ENCODE data around the gene PSMD9.
"Not testable (repeated sequence)": the region's sequence is repeated elsewhere in the genome, so short reads cannot be mapped to it uniquely, and the experiment has no call there.

Gene PSMD9, protein sequence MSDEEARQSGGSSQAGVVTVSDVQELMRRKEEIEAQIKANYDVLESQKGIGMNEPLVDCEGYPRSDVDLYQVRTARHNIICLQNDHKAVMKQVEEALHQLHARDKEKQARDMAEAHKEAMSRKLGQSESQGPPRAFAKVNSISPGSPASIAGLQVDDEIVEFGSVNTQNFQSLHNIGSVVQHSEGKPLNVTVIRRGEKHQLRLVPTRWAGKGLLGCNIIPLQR

DNA sequence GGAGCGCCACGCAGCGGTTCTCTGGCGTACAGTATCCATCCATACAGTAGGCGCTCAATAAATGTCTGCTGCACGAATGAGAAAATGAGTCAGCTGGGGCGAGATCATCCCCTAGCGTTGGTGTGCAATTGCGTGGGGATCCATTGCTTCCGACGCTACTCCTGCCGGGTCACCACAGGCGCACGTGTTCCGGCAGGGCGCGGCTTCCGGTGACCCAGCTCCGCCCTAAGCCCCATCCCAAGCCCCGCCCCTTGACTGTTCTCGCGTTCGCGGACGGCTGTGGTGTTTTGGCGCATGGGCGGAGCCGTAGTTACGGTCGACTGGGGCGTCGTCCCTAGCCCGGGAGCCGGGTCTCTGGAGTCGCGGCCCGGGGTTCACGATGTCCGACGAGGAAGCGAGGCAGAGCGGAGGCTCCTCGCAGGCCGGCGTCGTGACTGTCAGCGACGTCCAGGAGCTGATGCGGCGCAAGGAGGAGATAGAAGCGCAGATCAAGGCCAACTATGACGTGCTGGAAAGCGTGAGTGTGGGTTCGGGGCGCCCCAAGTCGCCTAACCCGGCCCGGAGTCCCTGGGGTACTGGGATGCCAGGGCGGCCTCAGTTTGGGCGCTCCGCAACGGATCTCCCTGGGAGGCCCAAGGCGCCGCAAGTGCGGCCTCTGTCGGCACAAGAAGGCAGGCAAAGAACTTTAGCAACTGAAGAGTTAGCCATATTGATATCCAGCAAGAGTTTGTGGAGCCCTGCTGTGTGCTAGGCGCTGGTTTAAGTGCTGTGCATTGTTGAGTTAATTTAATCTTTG, at the start of gene PSMD9:
PSMD9 (plus strand) TSS at position 313 of the 796 bp plus-strand sequence; CDS start at position 380, 67 bp downstream.
- DNase-seq (ENCODE audit: low read depth in 3 of 3), result peak; percentile 98 to 100 (median 98)

DNA sequence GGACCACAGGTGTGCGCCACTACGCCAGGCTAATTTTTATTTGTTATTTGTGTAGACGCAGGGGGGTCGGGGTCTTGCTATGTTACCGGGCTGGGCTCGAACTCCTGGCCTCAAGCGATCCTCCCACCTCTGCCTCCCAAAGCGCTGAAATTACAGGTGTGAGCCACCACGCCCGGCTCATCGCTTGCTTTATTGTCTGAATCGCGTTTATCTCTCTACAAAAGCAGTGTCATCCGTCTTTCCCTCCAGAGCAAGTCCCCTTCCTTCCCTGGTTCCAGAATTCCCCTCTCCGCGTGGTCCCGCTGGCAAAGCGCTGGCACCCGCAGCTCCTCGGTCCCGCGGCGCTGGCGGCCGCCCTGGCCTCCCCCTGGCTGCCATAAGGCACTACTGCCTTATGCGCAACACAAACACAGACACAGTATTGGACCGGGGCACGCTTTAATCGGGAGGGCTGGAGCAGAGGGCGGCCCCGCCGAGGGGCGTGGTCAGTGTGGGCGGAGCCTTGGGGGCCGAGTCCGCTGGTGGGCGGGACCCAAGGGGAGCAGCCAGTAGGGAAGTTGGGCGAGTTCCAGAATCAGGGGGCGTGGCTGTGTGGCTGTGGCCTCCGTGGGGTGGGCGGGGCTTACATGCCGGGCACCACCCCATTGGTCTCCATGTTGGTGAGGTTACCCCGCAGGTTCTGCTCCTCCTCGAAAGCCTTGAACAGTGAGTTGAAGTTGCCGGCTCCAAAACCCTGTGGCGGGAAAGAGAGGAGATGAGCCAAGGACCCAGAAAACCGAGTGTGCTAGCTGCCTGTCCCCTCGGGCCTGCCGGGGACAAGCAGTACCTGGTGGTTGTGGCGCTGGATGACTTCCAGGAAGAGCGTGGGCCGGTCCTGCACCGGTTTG, 49.2 kb upstream of the PSMD9 start:
- DNase-seq (ENCODE audit: low read depth in 3 of 3), result peak; percentile 99 to 100 (median 99)

DNA sequence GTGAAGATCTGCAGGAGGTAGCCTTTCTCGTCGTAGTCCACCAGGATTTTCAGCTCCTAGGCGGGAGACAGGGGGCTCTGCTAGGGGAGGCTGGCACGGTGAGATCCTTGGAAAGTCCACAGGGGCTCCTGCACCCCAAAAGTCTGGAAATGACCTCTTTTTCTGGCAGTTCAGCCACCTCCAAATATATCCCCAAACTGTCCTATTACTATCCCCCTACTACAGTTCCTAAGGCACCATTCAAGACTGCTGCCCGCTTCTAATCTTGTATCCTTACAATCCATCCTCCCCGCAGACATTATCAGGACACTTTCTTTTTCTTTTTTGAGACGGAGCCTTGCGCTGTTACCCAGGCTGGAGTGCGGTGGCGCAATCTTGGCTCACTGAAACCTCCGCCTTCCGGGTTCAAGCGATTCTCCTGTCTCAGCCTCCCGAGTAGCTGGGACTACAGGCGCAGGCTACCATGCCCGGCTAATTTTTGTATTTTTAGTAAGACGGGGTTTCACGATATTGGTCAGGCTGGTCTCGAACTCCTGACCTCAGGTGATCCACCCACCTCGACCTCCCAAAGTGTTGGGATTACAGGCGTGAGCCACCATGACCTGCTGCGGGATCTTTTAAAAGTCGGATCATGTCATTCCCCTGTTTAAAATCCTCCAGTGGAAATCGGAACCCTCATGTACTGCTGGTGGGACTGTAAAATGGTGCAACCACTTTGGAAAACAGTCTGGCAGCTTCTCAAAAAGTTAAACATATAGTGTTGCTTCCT, 48.4 kb upstream of the PSMD9 start:
- DNase-seq (ENCODE audit: low read depth in 3 of 3), result no peak

DNA sequence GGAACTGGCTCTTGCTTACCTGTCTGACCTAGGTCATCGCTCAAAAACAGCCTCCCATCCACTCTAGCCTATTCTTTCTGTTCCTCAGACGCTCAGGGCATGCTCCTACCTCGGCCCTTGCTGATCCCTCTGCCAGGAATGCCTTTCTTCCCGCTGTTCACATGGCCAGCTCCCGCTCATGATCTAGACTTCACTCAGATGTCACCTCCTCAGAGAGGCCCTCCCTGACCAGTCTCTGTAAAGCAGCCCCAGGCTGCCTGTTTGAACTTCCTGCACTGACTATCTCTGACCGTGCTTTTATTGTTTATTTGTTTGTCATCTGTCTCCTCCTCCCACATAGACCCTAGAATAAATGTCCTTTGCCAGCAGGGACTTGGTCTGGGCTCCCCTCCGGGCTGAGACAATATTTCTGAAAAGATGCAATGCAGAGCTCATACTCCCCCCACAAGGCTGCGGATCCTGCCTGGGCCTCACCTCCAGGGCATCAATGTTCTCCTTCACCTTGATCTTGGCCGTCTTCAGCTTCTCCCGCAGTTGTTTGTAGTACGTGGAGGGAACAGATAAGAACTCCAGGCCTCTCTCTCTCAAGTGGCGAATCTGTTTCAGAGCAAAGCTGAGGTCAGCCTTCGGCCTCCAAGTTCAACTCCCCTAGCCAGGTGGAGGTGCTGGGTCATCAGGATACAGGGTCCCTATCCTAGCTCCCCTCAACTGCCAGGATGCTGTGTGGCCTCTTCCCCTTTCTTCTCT, 45.2 kb upstream of the PSMD9 start:
- DNase-seq (ENCODE audit: low read depth in 3 of 3), result no peak

DNA sequence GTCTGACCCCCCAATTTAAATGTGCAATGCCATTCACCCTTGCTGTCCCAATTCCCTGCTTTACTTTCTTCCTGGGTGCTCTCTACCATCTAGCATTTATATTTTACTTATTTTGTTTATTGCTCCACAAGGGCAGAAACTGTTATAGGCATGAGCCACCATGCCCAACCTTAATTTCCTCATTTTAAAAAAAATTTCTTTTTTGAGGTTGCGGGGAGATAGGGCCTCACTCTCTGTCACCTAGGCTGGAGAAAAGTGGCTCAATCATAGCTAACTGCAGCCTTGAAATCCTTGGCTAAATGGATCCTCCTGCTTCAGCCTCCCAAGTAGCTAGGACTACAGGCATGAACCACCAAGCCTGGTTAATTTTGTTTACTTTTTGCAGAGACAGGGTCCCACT, 42.9 kb upstream of the PSMD9 start:
- DNase-seq (ENCODE audit: low read depth in 3 of 3), result no peak

DNA sequence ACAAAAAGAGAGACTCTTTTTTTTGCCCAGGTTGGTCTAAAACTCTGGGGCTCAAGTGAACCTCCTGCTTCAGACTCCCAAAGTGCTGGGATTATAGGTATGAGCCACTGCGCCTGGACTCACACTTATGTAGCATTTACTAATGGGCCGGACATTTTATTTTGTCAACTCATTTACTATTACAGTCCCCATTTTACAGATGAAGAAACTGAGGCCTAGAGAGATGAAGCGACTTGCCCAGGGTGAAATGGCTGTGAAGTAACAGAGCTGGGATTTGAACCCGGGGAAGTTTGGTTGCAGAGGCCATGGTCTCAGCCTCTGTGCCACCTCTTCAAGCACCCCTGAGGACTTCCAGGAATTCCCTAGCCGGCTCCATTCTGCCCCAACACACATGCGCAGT, 39.4 kb upstream of the PSMD9 start:
- DNase-seq (ENCODE audit: low read depth in 3 of 3), result no peak

DNA sequence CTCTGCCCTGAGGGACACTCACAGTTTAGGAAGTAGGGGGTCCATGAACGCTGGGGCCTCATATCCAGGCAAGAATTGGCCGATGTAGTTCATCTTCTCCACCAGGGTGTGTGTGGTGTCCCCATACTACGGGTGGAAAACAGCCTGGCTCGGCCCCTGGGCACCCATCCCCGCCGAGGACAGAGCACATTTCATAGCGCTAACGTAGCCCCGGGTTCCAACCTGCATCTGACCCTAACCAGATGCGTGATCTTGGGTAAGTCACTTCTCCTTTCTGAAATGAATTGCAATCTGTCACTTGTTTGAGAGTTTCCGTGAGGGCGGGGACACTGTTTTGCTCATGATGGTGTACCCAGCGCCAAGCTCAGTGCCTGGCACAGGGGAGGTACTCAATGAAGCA, 38.9 kb upstream of the PSMD9 start:
- DNase-seq (ENCODE audit: low read depth in 3 of 3), result no peak

DNA sequence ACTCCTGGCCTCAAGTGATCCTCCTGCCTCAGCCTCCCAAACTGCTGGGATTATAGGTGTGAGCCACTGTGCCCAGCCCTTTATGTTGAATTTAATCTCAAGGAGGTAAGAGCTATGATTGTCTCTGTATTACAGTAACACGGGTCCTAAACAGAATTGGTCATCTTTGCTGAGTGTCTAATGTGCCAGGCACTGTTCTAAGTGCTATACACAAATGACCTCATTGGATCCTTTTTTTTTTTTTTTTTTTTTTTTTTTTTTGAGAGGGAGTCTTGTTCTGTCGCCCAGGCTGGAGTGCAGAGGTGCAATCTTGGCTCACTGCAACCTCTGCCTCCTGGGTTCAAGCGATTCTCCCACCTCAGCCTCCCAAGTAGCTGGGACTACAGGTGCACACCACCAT, 36.2 kb upstream of the PSMD9 start:
- DNase-seq (ENCODE audit: low read depth in 3 of 3), result not testable (repeated sequence)

DNA sequence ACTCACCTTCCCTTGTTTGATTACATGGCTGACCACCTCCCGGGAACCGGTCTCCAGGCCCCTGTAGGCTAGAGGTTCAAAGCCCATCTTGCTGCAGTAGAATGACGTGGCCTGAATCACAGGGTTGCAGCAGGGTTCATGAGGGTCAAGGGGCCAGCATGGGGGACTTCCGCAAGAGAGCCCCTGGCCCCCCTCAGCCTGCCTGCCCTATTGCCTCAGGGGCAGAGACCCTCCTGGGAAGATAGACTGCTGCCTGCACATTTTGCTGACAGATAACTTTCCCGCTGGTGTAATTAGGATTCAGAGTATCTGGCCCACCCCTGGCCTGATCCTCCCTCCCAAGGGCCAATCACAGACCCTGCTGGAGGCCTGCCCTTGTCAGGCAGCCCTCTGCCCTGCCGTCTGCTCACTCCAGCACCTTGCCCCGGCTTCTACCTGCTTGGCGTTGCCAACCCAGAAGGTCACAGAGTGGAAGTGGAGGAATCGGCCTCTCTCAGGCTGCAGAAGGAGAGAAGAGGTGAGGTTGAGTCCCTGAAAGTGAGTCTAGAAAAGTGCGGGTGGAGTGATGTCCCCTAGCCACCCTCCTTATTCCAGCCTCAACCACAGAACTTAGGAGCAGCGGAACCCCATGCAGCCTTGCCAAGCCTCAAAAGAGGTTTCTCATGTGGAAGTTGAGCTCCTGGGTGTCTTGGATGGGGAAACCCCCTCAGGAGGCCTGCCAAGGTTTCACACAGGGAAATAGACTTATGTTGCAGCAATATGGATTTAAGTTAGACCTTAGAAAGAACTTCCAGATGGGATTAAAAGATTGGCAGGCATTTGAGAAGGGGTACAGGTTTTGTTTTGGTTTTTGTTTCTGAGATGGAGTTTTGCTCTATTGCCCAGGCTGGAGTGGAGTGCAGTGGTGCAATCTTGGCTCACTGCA, 31.0 kb upstream of the PSMD9 start:
- no peak for DNase-seq (ENCODE audit: low read depth in 3 of 3)

DNA sequence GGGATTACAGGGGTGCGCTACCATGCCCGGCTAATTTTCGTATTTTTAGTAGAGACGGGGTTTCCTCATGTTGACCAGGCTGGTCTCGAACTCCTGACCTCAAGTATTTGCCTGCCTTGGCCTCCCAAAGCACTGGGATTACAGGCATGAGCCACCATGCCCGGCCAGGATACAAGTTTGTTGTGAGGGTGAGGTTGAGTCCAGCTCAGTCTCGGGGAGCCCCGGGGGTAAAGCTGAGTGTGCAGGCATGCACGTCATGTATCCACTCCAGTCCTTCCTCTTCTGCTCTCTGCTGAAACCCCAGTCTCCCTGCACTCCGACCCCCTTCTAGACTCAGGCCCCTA, 30.3 kb upstream of the PSMD9 start:
- no peak for DNase-seq (ENCODE audit: low read depth in 3 of 3)

DNA sequence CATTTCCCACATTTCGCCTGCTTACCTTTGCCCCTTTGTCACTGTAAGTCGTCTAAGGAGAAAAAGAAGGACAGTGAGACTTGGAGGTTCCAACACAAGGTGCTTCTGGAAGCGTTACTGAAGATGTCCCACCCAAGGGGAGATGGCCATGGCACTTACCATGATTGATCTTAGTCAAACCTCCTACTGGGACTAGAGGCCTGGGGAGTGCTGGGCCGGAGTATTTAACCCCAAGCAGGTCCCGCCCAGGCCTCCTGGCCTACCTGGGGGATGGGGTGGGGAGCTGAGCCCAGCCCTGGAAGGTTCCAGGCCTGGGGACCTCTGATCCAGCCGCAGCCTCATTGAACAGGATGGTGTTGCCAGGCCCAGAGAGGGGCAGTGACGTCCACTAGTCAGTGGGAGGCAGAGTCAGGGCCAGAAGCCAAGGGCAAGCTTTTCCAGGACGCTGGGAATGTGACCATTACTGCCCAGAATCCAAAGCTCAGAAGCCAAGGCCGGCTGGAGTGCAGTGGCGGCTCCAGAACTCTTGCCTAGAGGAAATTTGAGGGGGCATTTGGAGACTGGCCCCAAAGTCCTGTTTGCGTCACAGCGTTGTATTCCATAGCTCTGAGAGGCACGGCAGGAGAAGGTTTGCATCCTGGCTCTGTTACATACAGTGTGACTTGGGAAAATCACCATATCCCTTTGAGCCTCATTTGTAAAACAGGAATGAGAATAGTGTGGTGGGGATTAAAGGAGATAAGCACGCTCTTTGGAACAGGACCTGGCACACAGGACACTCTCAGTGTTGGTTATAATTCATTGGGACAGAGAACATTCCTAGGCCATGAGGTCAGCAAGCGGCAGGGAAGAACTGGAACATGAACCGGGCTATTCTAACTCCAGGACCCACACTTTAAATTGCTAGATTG, 29.7 kb upstream of the PSMD9 start, which contains the start of gene HPD:
HPD (minus strand) TSS at position 198 of the 911 bp plus-strand sequence; CDS start at position 162, 36 bp downstream.
- no peak for DNase-seq (ENCODE audit: low read depth in 3 of 3)

DNA sequence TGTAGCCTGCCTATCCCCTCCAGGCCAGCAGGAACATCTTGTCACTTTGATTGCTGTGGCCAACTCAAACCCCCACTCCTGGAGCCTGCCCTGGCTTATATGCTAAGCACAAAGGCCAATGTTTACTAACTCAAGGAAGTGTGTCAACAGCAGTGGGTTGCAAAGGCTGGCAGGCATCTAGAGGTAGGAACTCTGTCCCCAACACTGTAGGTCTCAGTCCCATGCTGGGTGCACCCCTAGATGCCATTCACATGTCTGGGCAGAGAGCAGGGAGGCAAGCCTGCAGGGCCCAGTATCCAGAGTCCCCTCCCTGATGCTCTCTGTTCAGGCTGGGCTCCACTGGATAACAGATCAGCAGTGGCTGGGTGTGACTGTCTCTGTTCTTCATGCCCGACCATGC, 28.3 kb upstream of the PSMD9 start:
- no peak for DNase-seq (ENCODE audit: low read depth in 3 of 3)

DNA sequence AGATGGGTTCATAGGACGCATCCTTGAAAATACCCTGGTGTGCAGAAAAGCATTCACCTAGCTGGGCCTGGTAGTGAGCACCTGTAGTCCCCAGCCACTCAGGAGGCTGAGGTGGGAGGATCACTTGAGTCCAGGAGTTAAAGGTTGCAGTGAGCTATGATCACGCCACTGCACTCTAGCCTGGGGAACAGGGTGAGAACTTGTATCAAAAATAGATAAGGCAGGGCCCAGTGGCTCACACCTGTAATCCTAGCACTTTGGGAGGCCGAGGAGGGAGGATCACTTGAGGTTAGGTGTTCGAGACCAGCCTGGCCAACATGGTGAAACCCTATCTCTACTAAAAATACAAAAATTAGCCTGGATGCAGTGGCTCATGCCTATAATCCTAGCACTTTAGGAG, 27.9 kb upstream of the PSMD9 start:
- DNase-seq (ENCODE audit: low read depth in 3 of 3), result not testable (repeated sequence)

DNA sequence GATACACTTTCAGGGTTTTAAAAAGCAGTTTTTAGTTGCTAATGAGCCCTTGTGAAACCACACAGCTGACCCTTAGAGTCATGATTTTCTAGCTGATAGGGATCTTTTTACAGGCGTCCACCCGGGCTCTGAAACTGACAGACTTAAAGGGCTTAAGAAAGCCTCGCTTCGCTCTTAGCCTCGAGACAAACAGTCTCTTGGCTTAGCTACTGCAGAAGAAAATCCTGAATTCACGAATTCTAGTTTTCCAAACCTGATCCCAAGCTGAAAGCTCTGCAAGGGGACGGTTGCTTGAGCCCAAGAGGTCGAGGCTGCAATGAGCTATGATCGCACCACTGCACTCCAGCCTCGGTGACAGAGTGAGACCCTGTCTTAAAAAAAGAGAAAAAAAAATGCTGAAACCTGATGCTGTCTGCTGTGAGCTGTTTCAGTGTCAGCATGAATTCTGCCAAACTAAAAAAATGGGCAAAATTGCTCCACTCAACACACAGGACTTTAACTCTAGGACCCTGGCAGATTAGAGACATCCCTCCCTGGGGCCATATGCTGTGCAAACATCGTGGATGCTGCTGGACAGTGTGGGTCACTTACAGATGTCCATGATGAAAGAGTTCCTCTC, 26.8 kb upstream of the PSMD9 start:
- no peak for DNase-seq (ENCODE audit: low read depth in 3 of 3)

DNA sequence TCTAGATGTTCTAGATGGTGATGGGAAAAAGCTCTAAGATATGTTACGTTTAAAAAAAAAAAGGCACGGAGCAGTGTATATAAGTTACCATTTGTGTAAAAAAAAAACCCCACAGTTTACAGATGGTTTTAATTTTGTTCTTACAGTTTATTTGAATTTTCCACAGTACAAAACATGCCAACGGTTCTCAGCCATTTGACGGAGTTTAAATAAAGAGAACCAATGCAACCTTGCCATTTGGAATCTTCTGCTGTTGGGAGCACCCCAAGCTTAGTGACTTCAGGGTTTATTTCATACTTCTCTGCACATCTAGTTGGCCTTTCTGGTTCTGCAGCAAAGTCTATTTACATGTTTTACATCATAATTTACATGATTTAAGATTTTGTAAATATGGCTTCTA, 22.3 kb upstream of the PSMD9 start:
- no peak for DNase-seq (ENCODE audit: low read depth in 3 of 3)

DNA sequence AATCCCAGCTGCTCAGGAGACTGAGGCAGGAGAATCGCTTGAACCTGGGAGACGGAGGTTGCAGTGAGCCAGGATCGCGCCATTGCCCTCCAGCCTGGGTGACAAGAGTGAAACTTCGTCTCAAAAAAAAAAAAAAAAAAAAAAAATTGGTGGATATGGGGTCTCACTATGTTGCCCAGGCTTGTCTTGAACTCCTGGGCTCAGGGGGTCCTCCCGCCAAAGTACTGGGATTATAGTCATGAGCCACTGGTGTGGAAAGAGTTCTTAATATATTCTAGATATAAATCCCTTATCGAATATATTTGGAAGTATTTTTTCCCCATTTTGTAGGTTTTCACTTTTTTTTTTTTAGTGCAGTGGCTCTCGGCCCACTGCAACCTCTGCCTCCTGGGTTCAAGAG, 19.4 kb upstream of the PSMD9 start:
- not testable (repeated sequence) for DNase-seq (ENCODE audit: low read depth in 3 of 3)

DNA sequence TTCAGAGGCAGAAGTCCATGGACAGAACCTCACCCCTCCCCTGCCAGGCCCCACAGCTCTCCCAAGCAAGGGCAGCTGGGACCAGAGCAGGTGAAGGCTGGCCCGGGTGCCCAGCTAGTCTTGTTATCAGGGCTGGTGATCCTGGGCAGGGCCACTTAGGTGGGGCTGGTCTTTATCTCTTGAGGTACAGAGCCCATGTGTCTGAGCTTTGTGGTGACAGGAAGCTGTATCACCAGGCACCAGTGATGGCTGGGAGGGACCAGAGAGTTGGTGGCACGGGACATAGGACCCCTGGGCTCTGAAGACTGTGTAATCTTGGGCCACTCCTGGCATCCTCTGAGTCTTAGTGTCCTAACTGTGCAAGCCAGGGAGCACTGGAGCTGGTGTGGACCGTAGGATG, 17.1 kb upstream of the PSMD9 start:
- no peak for DNase-seq (ENCODE audit: low read depth in 3 of 3)

DNA sequence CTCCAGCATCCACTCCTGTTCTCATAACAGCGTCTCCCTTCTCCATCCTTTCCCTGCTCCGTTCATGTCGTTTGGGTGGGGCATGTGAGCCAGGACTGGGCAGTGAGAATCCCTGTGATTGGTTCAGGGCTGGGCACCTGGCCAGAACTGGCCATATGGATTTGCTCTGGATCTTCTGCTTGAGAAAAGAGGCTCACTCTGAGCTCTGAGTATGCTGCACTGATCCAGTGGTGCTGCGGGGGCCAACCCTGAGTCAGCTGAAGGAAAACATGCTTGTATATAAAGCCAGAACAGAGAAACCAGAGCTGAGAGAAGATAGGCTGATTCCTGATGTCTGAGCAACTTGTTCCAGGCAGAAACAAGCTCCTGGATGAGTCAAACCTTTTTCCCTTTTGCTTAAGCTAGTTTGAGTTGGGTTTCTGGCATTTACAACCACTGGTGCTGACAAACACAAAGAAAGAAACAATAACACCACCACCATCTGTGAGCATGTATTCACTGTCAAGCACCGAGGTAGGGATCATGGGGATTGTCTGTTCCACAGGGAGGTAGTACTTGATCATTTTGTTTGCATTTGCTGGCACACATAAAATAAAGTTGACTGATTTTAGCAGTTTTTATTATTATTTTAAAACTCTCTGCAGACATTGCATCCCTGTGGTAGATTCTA, 15.9 kb upstream of the PSMD9 start:
- peak in 1 of 3 donors; percentile 13 for DNase-seq (ENCODE audit: low read depth in 3 of 3)
